ENCODE data around the gene HGF.
A peak's percentile ranks its signal among the peaks of the same experiment; 100 is the strongest.
"Not testable (repeated sequence)": the region's sequence is repeated elsewhere in the genome, so short reads cannot be mapped to it uniquely, and the experiment has no call there.

HGF gene

DNA sequence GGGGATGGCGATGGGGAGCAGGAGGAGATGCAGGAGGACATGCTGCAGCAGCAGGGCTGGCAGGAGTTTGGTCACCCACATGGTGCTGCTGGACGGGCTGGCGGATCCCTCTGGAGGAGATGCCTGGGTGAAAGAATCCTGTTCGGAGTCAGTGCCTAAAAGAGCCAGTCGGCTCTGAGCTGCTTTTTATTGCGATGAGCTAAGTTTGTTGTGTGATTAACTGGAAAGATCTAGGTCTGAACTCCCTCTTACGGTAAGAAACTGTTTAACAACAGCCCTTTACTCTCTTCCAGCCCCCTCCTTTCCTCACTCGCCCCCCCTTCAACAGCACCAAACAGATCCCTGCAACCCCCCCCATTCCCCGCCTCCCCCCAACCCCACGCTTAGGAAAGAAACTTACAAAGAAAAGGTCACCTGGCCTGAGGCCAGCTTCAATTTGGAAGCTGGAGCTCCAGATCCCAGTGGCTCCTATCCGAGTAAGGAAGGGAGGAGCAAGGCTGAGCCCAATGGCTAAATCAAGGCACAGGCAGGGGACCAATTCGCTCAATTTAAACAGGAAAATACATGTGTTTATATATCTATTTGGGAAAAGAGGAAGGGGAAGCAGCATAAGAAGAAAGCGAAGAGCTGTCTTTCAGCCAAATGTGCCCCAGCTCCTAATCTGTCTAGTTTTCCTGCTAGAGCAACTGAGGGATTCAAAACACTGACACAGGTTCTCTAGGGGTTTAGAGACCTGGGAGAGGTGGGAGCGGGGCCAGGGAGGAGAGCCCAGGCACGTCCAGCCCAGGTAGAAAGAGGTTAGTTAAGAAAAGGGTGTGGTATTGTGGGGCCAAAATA lies at the start of gene HGF:
Gene HGF (minus strand): TSS at position 157 of the 837 bp plus-strand sequence. CDS start 76 bp downstream, at position 81.
- Histone ChIP-seq H3K4me1 (ENCODE audit: insufficient read depth, low read length) (peaks cover 5% of the 10 kb centered on the region), H3K4me3 (ENCODE audit: low read depth in 1 of 2, low read length in 2 of 2) (peak within 1 kb of the TSS in 1 of 2 donors; percentile 63), H3K36me3 (ENCODE audit: insufficient read depth, low read length) (no peaks in the 10 kb centered on the region), H3K27me3 (ENCODE audit: control insufficient read depth in 1 of 2, insufficient read depth in 2 of 2, low read length in 2 of 2) (no peaks in the 10 kb centered on the region), H3K9me3 (ENCODE audit: low read length) (no peaks in the 10 kb centered on the region), H3K9ac (ENCODE audit: low read length) (no peak within 1 kb of the TSS), H3K27ac (ENCODE audit: low read depth, low read length) (peak within 1 kb of the TSS; percentile 52)

DNA sequence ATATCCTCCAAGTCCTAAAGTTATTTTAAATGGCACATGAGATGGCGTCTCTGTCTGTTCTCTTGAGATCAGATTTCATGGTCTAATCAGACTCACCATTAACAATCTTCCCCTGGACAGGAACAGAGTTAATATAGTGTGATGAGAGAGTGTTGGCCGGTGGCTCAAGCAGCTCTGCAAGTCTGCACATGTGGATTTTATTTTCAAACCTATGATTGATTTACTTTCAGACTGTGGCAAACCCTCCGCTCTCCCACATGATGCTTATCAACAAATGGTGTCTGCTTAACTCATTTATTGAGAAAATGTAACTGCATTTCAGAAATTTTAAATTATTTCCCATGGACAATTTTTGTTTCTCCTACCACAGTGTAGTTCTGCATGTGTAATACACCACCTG lies 46.5 kb upstream of the HGF start:
- no peaks in the 10 kb centered on the region for H3K36me3 ChIP-seq (ENCODE audit: insufficient read depth, low read length)
- no peak overlapping the region for H3K27ac ChIP-seq (ENCODE audit: low read depth, low read length)
- H3K9ac ChIP-seq (ENCODE audit: low read length), result no peak overlapping the region
- no peak overlapping the region for H3K4me3 ChIP-seq (ENCODE audit: low read depth in 1 of 2, low read length in 2 of 2)
- H3K9me3 ChIP-seq (ENCODE audit: low read length), result no peaks in the 10 kb centered on the region
- no peaks in the 10 kb centered on the region for H3K27me3 ChIP-seq (ENCODE audit: control insufficient read depth in 1 of 2, insufficient read depth in 2 of 2, low read length in 2 of 2)
- no peaks in the 10 kb centered on the region for H3K4me1 ChIP-seq (ENCODE audit: insufficient read depth, low read length)

- H3K27me3 ChIP-seq (ENCODE audit: control insufficient read depth in 1 of 2, insufficient read depth in 2 of 2, low read length in 2 of 2); H3K36me3 ChIP-seq (ENCODE audit: insufficient read depth, low read length); H3K27ac ChIP-seq (ENCODE audit: low read depth, low read length); H3K4me1 ChIP-seq (ENCODE audit: insufficient read depth, low read length); H3K4me3 ChIP-seq (ENCODE audit: low read depth in 1 of 2, low read length in 2 of 2); H3K9ac ChIP-seq (ENCODE audit: low read length); H3K9me3 ChIP-seq (ENCODE audit: low read length): not testable (repeated sequence)
Observed at GRCh38 chr7:81812866-81813476, 43.1 kb upstream of the HGF start.

DNA sequence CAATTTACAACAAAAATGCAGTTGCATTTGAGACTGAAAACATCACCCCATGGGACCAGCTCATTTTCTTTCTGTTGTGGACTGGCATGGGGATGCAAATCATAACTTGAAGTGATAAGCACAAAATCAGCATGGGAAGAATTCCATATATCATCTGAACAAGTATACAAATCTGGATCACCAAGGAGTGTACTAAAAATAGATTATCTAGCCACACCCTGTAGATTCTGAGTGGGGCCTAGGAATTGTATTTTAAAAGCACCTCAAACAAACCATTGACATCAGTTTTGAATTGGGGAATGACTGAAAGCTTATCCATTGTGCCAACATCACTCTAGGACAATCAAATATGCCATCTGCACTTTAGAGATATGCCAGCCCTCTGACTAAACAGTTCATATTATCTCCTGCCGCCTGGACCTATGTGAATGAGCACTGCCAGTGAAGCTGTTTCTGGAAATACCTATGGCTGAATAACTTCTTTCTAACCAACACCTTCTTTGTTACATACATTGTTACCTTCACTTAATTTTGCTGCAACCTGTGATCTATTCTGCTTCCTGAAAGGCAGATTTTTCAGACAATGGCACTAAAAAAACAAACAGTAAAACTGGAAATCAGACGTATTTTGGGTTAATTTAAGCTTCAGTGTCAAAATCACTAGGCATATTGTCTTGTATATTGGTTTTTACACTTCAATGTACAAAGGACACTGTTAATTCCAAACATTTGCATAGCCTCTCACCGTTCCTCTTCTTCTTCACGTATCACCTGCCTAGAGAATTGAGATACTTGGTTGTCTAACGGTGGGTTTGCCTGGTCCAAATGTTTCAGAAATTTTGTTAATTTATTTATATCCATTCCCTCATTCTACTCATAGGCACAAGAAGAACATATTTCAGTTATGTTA lies 42.4 kb upstream of the HGF start:
- no peak overlapping the region for H3K27ac ChIP-seq (ENCODE audit: low read depth, low read length)
- H3K9me3 ChIP-seq (ENCODE audit: low read length), result no peaks in the 10 kb centered on the region
- no peak overlapping the region for H3K9ac ChIP-seq (ENCODE audit: low read length)
- H3K36me3 ChIP-seq (ENCODE audit: insufficient read depth, low read length), result no peaks in the 10 kb centered on the region
- no peaks in the 10 kb centered on the region for H3K4me1 ChIP-seq (ENCODE audit: insufficient read depth, low read length)
- H3K4me3 ChIP-seq (ENCODE audit: low read depth in 1 of 2, low read length in 2 of 2), result no peak overlapping the region
- no peaks in the 10 kb centered on the region for H3K27me3 ChIP-seq (ENCODE audit: control insufficient read depth in 1 of 2, insufficient read depth in 2 of 2, low read length in 2 of 2)

DNA sequence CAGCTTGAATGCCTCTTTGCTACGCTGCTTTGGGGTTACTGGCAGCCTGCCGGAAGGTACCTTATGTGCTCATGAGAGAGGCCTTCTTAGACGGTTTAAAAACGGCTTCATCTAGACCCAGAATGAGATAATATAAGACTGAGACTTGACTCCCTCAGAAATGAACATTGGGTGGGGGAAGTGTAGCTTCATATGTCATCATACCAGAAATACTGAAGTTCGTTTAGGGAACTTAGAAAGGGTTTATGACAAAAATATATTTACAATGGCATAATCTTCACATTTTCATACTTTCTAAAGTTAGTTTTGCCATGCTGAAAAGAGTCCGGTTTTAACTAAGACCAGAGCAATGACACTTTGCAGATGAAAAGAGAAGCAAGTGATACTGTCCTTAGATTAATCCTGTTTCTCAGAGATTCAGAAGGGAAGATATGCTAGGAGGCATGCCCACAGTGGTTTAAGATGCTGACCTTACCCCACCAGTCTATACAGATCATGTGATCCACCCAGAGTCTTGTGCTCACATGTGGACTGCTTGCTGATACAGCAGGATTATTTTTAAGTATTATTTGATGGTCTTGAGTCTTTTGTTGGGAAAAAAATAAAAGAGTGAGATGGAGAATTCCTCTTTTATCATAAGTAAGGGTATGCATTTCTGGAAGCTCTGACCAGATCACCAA lies 40.8 kb upstream of the HGF start:
- H3K4me1 ChIP-seq (ENCODE audit: insufficient read depth, low read length), result no peaks in the 10 kb centered on the region
- no peaks in the 10 kb centered on the region for H3K36me3 ChIP-seq (ENCODE audit: insufficient read depth, low read length)
- no peaks in the 10 kb centered on the region for H3K9me3 ChIP-seq (ENCODE audit: low read length)
- no peaks in the 10 kb centered on the region for H3K27me3 ChIP-seq (ENCODE audit: control insufficient read depth in 1 of 2, insufficient read depth in 2 of 2, low read length in 2 of 2)
- H3K27ac ChIP-seq (ENCODE audit: low read depth, low read length), result no peak overlapping the region
- H3K9ac ChIP-seq (ENCODE audit: low read length), result no peak overlapping the region
- H3K4me3 ChIP-seq (ENCODE audit: low read depth in 1 of 2, low read length in 2 of 2), result no peak overlapping the region

- H3K27me3 ChIP-seq (ENCODE audit: control insufficient read depth in 1 of 2, insufficient read depth in 2 of 2, low read length in 2 of 2); H3K4me3 ChIP-seq (ENCODE audit: low read depth in 1 of 2, low read length in 2 of 2); H3K27ac ChIP-seq (ENCODE audit: low read depth, low read length); H3K36me3 ChIP-seq (ENCODE audit: insufficient read depth, low read length); H3K4me1 ChIP-seq (ENCODE audit: insufficient read depth, low read length); H3K9me3 ChIP-seq (ENCODE audit: low read length); H3K9ac ChIP-seq (ENCODE audit: low read length): not testable (repeated sequence)
Observed at GRCh38 chr7:81808310-81808709, 38.5 kb upstream of the HGF start.

DNA sequence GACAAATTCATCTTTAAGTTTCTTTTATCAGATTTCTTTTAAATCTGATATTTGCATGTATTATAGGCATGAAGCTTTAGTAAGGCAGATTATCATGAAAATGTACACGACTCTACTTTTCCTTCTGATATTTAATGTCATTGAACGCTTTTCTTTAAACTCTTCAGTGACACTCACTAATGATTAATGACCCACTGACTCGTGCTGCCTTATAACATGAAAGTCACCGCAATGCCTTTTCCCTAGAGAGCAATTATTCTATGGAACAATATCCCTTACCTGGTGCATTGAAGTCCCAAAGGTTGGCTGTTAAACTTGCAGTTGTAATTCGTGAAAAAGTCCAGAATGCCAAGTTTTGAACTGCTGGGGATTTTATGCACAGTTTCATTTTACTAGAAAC lies 33.4 kb upstream of the HGF start:
- no peaks in the 10 kb centered on the region for H3K4me1 ChIP-seq (ENCODE audit: insufficient read depth, low read length)
- no peaks in the 10 kb centered on the region for H3K9me3 ChIP-seq (ENCODE audit: low read length)
- no peaks in the 10 kb centered on the region for H3K27me3 ChIP-seq (ENCODE audit: control insufficient read depth in 1 of 2, insufficient read depth in 2 of 2, low read length in 2 of 2)
- no peaks in the 10 kb centered on the region for H3K36me3 ChIP-seq (ENCODE audit: insufficient read depth, low read length)
- H3K4me3 ChIP-seq (ENCODE audit: low read depth in 1 of 2, low read length in 2 of 2), result no peak overlapping the region
- H3K9ac ChIP-seq (ENCODE audit: low read length), result no peak overlapping the region
- no peak overlapping the region for H3K27ac ChIP-seq (ENCODE audit: low read depth, low read length)

DNA sequence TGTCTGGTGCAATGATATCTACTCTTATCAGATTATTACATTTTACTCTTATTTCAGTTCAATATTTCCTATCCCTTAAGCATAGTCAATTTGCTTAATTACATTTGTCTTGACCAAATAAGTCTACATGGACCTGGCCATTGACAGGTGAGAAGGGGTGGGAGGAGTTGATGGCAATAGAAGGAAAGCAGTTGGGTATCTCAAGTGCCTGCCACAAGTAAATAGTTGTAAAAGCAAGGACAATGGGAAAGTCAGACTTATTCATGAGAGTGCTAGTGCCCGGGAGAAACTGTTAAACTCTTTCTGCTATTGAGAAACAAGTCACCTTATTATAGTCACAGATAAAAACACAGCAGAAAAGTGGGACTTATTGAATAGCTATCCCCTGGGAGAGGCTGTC lies 32.4 kb upstream of the HGF start:
- Histone ChIP-seq H3K27me3 (ENCODE audit: control insufficient read depth in 1 of 2, insufficient read depth in 2 of 2, low read length in 2 of 2) (no peaks in the 10 kb centered on the region), H3K9ac (ENCODE audit: low read length) (no peak overlapping the region), H3K4me3 (ENCODE audit: low read depth in 1 of 2, low read length in 2 of 2) (no peak overlapping the region), H3K36me3 (ENCODE audit: insufficient read depth, low read length) (no peaks in the 10 kb centered on the region), H3K4me1 (ENCODE audit: insufficient read depth, low read length) (no peaks in the 10 kb centered on the region), H3K27ac (ENCODE audit: low read depth, low read length) (no peak overlapping the region), H3K9me3 (ENCODE audit: low read length) (no peaks in the 10 kb centered on the region)

GRCh38 chr7:81801532-81801931 lies 31.7 kb upstream of the HGF start:
- no peak overlapping the region for H3K27ac ChIP-seq (ENCODE audit: low read depth, low read length)

DNA sequence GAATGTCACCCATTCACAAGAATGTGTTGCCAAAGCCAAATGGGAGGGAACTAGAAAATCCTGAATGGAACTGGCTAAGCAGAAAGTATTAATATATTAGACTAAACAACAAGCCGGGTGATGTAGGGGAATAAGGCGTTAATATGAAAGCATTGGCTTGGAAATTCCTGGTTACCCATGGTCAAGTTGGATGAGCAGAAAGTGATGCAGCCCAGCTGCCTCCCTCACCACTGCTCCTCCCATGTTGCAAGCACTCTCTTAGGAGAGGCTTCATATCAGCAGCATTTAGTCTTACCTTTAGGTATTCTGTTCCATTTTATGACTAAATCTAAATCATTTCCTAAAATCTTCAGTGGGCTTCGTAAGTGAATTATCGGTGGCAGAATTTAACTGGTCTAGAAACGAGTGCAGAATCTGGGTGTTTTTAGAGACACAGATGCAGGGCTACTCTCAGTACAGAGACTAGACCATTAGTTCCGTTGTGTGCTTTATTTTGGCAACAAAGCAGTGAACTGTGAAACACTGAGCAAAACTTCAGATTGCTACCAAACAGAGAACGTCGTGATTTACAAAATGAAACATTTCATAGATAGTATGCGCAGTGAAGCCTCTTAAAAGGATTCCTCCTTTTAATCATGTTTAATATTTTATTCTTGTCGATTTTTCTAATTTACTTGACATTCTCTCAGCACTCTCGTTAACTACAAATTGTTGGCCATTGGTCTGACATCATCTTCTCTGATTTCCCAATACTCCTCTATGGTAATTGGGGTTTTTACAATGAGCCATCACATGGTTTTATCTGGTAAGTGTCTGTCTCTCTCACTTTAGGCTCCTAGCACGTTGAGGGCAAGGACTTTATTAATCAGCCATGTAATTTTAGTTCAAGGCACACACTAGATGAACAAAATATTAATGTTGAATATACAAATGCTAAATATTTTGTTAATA lies 22.0 kb upstream of the HGF start:
- Histone ChIP-seq H3K4me1 (ENCODE audit: insufficient read depth, low read length) (no peaks in the 10 kb centered on the region), H3K36me3 (ENCODE audit: insufficient read depth, low read length) (no peaks in the 10 kb centered on the region), H3K27me3 (ENCODE audit: control insufficient read depth in 1 of 2, insufficient read depth in 2 of 2, low read length in 2 of 2) (no peaks in the 10 kb centered on the region), H3K9ac (ENCODE audit: low read length) (no peak overlapping the region), H3K27ac (ENCODE audit: low read depth, low read length) (no peak overlapping the region), H3K4me3 (ENCODE audit: low read depth in 1 of 2, low read length in 2 of 2) (no peak overlapping the region), H3K9me3 (ENCODE audit: low read length) (no peaks in the 10 kb centered on the region)

More at GRCh38 chr7:81801532-81801931, 31.7 kb upstream of the HGF start:
- H3K4me3 ChIP-seq (ENCODE audit: low read depth in 1 of 2, low read length in 2 of 2), result no peak overlapping the region
- H3K36me3 ChIP-seq (ENCODE audit: insufficient read depth, low read length), result no peaks in the 10 kb centered on the region
- H3K9ac ChIP-seq (ENCODE audit: low read length), result no peak overlapping the region
- no peaks in the 10 kb centered on the region for H3K4me1 ChIP-seq (ENCODE audit: insufficient read depth, low read length)
- no peaks in the 10 kb centered on the region for H3K9me3 ChIP-seq (ENCODE audit: low read length)
- H3K27me3 ChIP-seq (ENCODE audit: control insufficient read depth in 1 of 2, insufficient read depth in 2 of 2, low read length in 2 of 2), result no peaks in the 10 kb centered on the region

Measured in muscle layer of colon (tissue), 2 donors.